Esophagus (tissue), 2 donors: ENCODE data around the gene EFCC1. TPM values are rescaled to one million over a fixed set of nuclear protein-coding genes. Genes with fewer than 3 reads are reported as not detected.

Experiments
- H3K27ac ChIP-seq, 2 donors: one replicate each; pipeline ENCODE4 v1.5.1; 2013; ENCODE audit warnings: low read depth in 2 of 2, mild to moderate bottlenecking in 2 of 2, inconsistent platforms in 1 of 2, low read length in 1 of 2, moderate library complexity in 1 of 2
- H3K27me3 ChIP-seq, 2 donors: one replicate each; pipeline ENCODE4 v1.6.1; 2013; ENCODE audit warnings: low read length in 2 of 2, control low read depth in 1 of 2, mild to moderate bottlenecking in 1 of 2; ENCODE audit not compliant: insufficient read depth in 2 of 2, control insufficient read depth in 1 of 2
- H3K36me3 ChIP-seq, 2 donors: one replicate each; pipeline ENCODE4 v1.6.1; 2013; ENCODE audit warnings: low read length in 1 of 2; ENCODE audit not compliant: control insufficient read depth in 2 of 2, insufficient read depth in 2 of 2
- H3K4me1 ChIP-seq, 2 donors: one replicate each; pipeline ENCODE4 v1.6.1; 2013; ENCODE audit warnings: low read length in 1 of 2; ENCODE audit not compliant: control insufficient read depth in 2 of 2, insufficient read depth in 2 of 2
- H3K4me3 ChIP-seq, 2 donors: one replicate each; pipeline ENCODE4 v1.5.1; 2013; ENCODE audit warnings: low read length in 2 of 2, mild to moderate bottlenecking in 2 of 2, low read depth in 1 of 2, moderate library complexity in 1 of 2
- H3K9me3 ChIP-seq, 2 donors: one replicate each; pipeline ENCODE4 v1.6.1; 2013; ENCODE audit warnings: mild to moderate bottlenecking in 2 of 2, low read depth in 1 of 2, low read length in 1 of 2, moderate library complexity in 1 of 2; ENCODE audit not compliant: control insufficient read depth in 2 of 2, insufficient read depth in 1 of 2
- WGBS, 2 donors: extraction: QIAGEN DNeasy Blood & Tissue Kit; methylation state at CpG; one replicate each; pipeline ENCODE4 v1.1.7; 2013; 5-methylcytosine and 5-hydroxymethylcytosine counted together
- polyA plus RNA-seq, 2 donors: library from polyadenylated mRNA; stranded (reverse); fragments of 200-250 nt; gene quantifications; one replicate each; pipeline ENCODE4 v1.2.3, GENCODE V29; 2013
- donor health status: healthy with polysubstance abuse.
- donor health status: Bipolar disorder and iron deficiency.

Gene EFCC1
- polyA plus RNA-seq: 1 to 10 TPM in 1 of 2 donors, under 1 TPM in 1; 0.96 to 1.0 TPM

- Histone ChIP-seq H3K9me3 (no peaks in the 10 kb centered on the region), H3K27ac (peak within 1 kb of the TSS; percentile 34 to 70), H3K4me3 (peak within 1 kb of the TSS; percentile 34 to 37), H3K4me1 (peaks cover 4 to 31% of the 10 kb centered on the region in 2 donors), H3K36me3 (no peaks in the 10 kb centered on the region), H3K27me3 (peaks cover 0 to 6% of the 10 kb centered on the region in 2 donors)
- WGBS, 2 donors: 1 to 2% methylated on average over 69 to 74 of the region's 74 CpGs
These were observed at the start of gene EFCC1 for GRCh38 chr3:129001101-129001805. EFCC1 (plus strand) TSS chr3:129001304; CDS start chr3:129001629, 325 bp downstream.

- Histone ChIP-seq H3K4me3 (no peak overlapping the region), H3K27me3 (no peaks in the 10 kb centered on the region), H3K4me1 (no peaks in the 10 kb centered on the region), H3K27ac (no peak overlapping the region), H3K9me3 (no peaks in the 10 kb centered on the region), H3K36me3 (no peaks in the 10 kb centered on the region)
- WGBS, 2 donors: 97 to 100% methylated on average over 2 of the region's 2 CpGs
These were observed 44.7 kb upstream of the EFCC1 start for GRCh38 chr3:128956440-128956839.

GRCh38 chr3:128965280-128965679 lies 35.8 kb upstream of the EFCC1 start:
- Histone ChIP-seq H3K27me3 (no peaks in the 10 kb centered on the region), H3K27ac (peak overlapping the region; percentile 1 to 49), H3K36me3 (no peaks in the 10 kb centered on the region), H3K4me3 (no peak overlapping the region), H3K4me1 (peaks cover 0 to 4% of the 10 kb centered on the region in 2 donors), H3K9me3 (no peaks in the 10 kb centered on the region)
- 83 to 84% methylated on average over 9 of the region's 9 CpGs for WGBS, 2 donors

GRCh38 chr3:128965818-128966217 lies 35.3 kb upstream of the EFCC1 start:
- no peaks in the 10 kb centered on the region for H3K36me3 ChIP-seq
- WGBS, 2 donors: 68 to 69% methylated on average over 3 of the region's 3 CpGs
- no peak overlapping the region for H3K4me3 ChIP-seq
- H3K27me3 ChIP-seq: no peaks in the 10 kb centered on the region
- H3K9me3 ChIP-seq: no peaks in the 10 kb centered on the region
- peaks cover 0 to 4% of the 10 kb centered on the region in 2 donors for H3K4me1 ChIP-seq
- peak overlapping the region; percentile 23 to 69 for H3K27ac ChIP-seq

- peak overlapping the region in 1 of 2 donors; percentile 18 for H3K27ac ChIP-seq
- 69 to 77% methylated on average over 6 of the region's 6 CpGs for WGBS, 2 donors
- H3K9me3 ChIP-seq: no peaks in the 10 kb centered on the region
- H3K36me3 ChIP-seq: no peaks in the 10 kb centered on the region
- H3K4me1 ChIP-seq: peaks cover 0 to 4% of the 10 kb centered on the region in 2 donors
- no peak overlapping the region for H3K4me3 ChIP-seq
- no peaks in the 10 kb centered on the region for H3K27me3 ChIP-seq
These were observed 33.3 kb upstream of the EFCC1 start for GRCh38 chr3:128967748-128968355.

- Histone ChIP-seq H3K4me1 (peaks cover 0 to 4% of the 10 kb centered on the region in 2 donors), H3K36me3 (no peaks in the 10 kb centered on the region), H3K9me3 (no peaks in the 10 kb centered on the region), H3K27me3 (no peaks in the 10 kb centered on the region), H3K4me3 (no peak overlapping the region), H3K27ac (no peak overlapping the region)
- WGBS, 2 donors: 8 to 12% methylated on average over 12 of the region's 12 CpGs
These were observed 30.9 kb upstream of the EFCC1 start for GRCh38 chr3:128969993-128970739.

GRCh38 chr3:128970740-128971047 lies 30.4 kb upstream of the EFCC1 start:
- no peaks in the 10 kb centered on the region for H3K36me3 ChIP-seq
- no peaks in the 10 kb centered on the region for H3K27me3 ChIP-seq
- H3K4me1 ChIP-seq: peaks cover 0 to 1% of the 10 kb centered on the region in 2 donors
- no peaks in the 10 kb centered on the region for H3K9me3 ChIP-seq
- WGBS, 2 donors: 42 to 67% methylated on average over 1 of the region's 1 CpG
- no peak overlapping the region for H3K27ac ChIP-seq
- no peak overlapping the region for H3K4me3 ChIP-seq

GRCh38 chr3:128971421-128972100 lies 29.5 kb upstream of the EFCC1 start:
- Histone ChIP-seq H3K4me1 (peaks cover 0 to under 1% of the 10 kb centered on the region in 2 donors), H3K9me3 (no peaks in the 10 kb centered on the region), H3K27me3 (no peaks in the 10 kb centered on the region), H3K4me3 (no peak overlapping the region), H3K27ac (peak overlapping the region in 1 of 2 donors; percentile 38), H3K36me3 (no peaks in the 10 kb centered on the region)
- 67 to 75% methylated on average over 6 of the region's 6 CpGs for WGBS, 2 donors

GRCh38 chr3:128973988-128974564 lies 27.0 kb upstream of the EFCC1 start:
- no peak overlapping the region for H3K4me3 ChIP-seq
- H3K4me1 ChIP-seq: no peaks in the 10 kb centered on the region
- no peaks in the 10 kb centered on the region for H3K9me3 ChIP-seq
- H3K27ac ChIP-seq: no peak overlapping the region
- H3K27me3 ChIP-seq: no peaks in the 10 kb centered on the region
- H3K36me3 ChIP-seq: no peaks in the 10 kb centered on the region
- 75 to 77% methylated on average over 5 of the region's 5 CpGs for WGBS, 2 donors
